ENCODE data around the gene SLC25A4.

GRCh38 chr4:185143601-185143969 lies 519 bp downstream of the SLC25A4 start:
- TF ChIP-seq CTCF (conservative IDR thresholded peaks at IDR 0.05): no peak
- no peak for TF ChIP-seq ZFX (IDR thresholded peaks at IDR 0.05)

All from C4-2B (cell line).